ENCODE data around the gene TST.

The TST gene

DNA sequence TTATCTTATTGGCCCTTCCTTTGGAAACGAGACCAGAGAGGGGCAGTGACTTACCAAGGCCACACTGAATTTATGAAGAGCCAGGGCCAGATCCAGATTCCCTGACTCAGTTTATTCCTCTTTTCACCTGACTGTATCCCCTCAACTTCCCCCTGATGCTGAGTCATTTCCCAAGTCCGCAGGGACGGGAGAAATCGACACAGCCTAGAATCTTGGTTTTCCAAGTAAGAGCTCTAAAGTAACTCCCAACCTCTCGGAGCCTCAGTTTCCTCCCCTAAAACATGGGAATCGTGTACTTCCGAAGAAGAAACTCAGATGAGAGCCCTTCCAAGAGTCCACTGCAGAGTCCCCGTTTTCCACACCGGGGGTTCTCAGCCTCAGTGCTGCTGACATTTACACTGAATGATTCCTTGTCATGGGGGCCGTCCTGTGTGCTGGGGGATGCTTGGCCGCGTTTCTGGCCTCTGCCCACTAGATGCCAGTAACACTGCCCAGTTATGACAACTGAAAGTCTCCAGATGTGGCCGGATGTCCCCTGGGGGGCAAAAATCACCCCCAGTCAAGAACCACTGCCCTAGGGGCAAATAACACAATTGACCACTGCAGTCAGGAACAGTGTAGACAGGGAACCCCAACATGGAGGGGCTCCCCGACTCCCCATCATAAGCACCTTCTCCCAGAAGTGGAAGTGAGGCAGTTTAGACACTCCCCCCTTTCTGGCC lies 11.5 kb upstream of the TST start:
- DNase-seq, result no peak

DNA sequence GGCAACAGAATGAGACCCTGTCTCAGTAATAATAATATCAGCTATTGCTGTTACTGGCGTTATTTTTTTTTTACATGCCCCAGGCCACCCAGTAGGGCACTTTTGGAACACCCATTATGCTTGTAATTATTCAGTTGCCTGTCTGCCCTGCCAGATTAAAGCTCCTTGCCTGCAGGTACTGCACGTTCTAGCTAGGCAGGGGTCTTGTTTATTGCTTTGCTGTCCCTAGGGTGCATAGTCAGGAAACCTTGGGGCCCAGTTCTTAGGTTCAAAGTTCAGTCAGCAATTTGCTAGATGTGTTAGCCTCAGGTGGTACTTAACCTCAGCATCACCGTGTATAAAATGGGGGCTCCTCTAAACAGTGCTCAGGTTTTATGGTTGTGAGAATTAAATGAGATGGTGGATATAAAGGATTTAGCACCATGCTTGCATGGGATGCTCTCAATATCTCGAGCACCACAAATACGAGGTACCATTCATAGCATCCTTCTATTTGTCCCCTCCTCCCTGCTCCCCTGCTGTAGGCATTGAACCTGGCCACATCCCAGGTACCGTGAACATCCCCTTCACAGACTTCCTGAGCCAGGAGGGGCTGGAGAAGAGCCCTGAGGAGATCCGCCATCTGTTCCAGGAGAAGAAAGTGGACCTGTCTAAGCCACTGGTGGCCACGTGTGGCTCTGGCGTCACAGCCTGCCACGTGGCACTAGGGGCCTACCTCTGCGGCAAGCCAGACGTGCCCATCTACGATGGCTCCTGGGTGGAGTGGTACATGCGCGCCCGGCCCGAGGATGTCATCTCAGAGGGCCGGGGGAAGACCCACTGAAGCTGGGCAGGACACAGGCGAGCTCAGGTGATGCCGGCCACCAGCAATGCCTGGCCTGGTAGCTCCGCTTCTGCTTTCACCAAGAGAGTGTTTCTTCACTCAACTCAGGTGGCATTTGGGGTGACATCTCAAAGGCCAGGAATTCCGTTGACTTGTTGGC lies 9.7 kb upstream of the TST start:
- DNase-seq, result no peak

- no peak for DNase-seq
Measured at GRCh38 chr22:37027556-37027955, 8.3 kb upstream of the TST start.

GRCh38 chr22:37026325-37026724 lies 7.1 kb upstream of the TST start:
- no peak for DNase-seq

DNA sequence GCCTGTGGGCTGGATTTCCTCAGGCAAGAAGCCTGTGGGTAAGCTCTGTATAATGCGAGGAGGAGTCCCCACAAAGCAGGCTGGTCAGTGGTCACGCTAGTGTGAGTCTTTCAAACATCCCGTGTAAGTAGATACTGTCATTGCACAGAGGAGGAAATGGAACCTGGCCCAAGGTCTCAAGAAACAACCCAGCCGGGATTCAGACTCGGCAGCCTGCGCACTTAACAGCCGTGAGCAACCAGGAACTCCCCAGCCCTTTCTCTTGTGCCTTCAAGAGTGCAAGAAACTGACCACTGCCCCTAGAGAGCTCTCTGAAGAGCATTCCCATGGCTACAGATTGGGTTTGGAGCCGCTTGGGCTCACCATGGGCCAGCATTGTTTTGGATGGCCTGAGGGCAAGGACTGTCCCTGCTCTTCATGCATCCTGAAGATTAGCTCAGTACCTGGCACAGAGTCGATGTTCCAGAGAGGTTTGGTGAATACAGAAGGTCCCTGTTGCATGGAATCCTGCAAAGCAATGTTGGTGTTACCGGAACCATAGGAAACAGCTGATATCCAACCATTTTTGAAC lies 6.3 kb upstream of the TST start:
- DNase-seq, result no peak

- DNase-seq, result no peak
Measured at GRCh38 chr22:37024339-37025157, 5.3 kb upstream of the TST start.

DNA sequence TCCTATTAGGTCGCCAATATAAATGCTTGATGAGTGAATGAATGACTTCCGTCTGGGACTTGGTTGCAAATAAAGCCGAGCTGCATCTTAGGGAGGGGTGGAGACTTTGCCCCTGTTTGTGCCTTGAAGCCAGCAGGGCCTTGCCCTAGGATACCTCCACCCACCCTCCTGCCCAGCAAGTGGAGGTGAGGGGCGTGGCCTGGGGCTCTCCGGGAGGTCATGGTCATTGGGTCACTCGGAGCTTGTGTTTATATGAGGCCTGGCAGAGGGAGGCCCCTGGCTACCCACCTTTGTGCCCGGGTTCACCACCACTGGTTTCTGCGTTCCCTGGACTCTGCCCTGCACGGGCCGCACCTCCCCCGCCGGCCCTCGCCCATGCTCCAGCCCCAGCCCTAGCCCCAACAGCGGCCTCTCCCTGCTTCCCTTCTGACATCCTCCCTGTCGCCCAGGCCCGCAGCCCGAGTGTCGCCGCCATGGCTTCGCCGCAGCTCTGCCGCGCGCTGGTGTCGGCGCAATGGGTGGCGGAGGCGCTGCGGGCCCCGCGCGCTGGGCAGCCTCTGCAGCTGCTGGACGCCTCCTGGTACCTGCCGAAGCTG lies 4.6 kb upstream of the TST start:
- no peak for DNase-seq

GRCh38 chr22:37022483-37023337 lies 3.5 kb upstream of the TST start:
- no peak for DNase-seq

GRCh38 chr22:37021710-37022482 lies 2.6 kb upstream of the TST start:
- no peak for DNase-seq

- no peak for DNase-seq
Measured at GRCh38 chr22:37021041-37021440, 1.8 kb upstream of the TST start.

DNA sequence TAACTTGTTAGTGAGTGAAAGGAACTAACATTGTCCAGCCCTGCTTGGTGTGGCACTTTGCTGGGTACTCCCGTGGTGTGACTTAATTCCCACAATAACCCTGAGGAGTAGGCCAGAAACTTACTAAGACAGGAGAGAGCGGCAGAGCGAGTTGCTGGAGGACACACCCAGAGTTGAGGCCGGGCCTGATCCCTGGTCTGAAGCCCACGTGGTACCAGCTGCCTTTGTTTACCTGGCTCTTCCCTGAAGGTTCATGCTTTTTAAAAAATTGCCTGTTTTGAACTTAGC lies 889 bp upstream of the TST start:
- no peak for DNase-seq

DNA sequence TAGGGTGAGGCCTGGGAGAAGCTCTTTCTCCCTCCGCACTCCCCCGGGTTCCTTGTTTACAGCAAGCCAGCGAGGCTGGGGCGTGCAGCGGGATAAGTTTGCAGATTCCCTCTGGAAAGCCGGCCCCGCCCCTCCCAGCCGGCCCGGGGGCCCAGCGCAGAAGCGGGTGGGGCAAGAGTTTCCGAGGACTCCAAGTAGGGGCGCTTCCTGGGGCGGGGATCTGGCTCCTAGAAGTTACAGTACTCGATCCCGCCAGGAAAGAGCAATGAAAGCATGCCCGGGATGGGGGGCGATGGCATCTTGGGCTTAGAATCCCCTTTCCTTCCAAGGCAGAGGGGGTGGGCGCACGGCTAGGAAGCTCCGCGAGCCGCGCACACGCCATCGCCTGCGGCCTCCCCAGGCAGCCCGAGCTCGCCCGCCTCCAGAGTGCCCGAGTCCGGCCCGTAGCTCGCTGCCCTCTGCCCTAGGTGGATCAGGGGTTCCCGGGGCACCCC lies 385 bp downstream of the TST start:
- no peak for DNase-seq

- DNase-seq, result no peak
Measured at GRCh38 chr22:37018086-37018814, 997 bp downstream of the TST start.

- DNase-seq, result no peak
Measured at GRCh38 chr22:37017356-37017755, 1.9 kb downstream of the TST start.

DNA sequence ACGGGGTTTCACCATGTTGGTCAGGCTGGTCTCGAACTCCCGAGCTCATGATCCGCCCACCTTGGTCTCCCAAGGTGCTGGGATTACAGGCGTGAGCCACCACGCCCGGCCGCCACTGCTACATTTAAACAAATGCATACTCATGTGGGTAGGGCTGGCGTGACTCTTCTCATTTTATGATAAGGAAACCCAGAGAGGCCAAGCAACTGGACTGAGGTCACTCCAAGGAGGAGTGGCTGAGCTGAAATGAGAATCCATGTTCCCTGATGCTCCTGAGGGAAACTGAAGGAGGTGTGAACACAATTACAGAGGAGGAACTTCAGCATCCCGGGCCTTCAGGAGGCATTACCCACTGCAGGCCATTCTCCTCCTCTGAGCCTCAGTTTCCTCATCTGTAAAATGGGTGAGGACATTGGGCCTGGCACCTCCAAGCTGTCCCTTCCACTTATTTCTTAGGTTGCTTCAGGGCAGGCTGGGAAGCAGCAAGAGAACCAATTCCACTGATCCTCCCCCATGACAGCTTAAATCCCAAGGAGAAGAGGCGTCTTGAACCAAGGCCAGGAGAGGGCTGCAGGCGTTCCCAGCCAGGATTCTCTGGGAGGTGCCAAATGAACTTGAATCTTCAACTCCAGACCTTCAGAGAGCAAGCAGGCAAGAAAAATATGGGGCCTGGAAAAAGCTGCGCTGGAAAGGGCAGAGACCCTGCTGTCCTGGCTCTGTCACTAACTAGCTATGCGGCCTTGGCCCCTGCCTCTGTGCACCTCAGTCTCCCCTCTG lies 2.9 kb downstream of the TST start:
- no peak for DNase-seq

DNA sequence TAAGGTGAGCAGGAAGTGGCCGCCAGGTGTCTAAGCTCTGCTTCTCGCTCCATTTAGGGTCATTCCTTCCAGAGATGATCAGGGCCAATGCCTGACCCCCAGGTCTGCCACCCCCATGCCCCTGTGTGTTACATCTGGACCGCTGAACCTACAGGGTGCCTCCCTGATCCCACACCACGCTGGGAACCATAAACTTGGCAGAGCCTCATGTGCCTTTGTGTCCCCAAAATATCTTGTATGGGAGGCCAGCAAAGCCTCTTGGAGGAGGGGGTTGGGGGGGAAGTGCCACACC lies 3.7 kb downstream of the TST start:
- no peak for DNase-seq

- DNase-seq, result no peak
Measured at GRCh38 chr22:37014835-37015586, 4.2 kb downstream of the TST start.

- no peak for DNase-seq
Measured at GRCh38 chr22:37014415-37014806, 4.8 kb downstream of the TST start.

GRCh38 chr22:37012956-37013355 lies 6.3 kb downstream of the TST start:
- no peak for DNase-seq
